RWPE1 (cell line): Measurements from ENCODE around the gene PRKD3.

Experiments used
- CTCF ChIA-PET: fragments of 350-600 bp; sonication (Branson Sonifier 250); formaldehyde crosslinking; extraction: SDS; loops from one replicate; lab custom pipeline; 2021; lab: Yijun Ruan, JAX
- POLR2A ChIA-PET: fragments of 400-600 bp; formaldehyde crosslinking; extraction: SDS; loops from one replicate; lab custom pipeline; 2020; ENCODE audit warnings: antibody characterized with exemption; ENCODE audit not compliant: low non-redundant PET; lab: Yijun Ruan, JAX
- DNase-seq: peaks from one replicate; pipeline ENCODE4 v3.0.0; 2012; ENCODE audit warnings: low spot score
- H3K27ac ChIP-seq: fragments of 450-650 bp; 2 replicates; pipeline ENCODE4 v1.5.1; 2017
- CTCF ChIP-seq: fragments of 450-650 bp; conservative IDR thresholded peaks from 2 replicates; pipeline ENCODE4 v1.5.1; 2017; ENCODE audit warnings: low read depth, mild to moderate bottlenecking

The PRKD3 gene

DNA sequence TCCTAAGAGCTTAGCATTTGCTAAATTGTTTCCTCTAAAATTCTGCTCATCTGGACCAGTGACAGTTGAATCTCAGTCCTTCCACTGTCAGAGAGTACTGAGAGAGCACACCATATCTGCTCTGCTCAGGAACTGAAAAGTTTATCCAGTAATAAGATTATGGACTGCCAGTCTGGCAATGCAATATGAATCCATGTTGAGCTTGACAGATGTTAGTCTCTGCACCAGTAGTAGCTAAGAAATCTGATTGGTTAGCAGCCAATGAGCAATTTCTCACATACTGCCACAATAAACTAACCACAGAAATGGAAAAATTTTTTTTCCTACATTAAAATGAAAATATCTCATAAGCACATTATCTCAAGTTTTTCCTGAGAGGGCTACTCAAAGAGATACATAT, 2.3 kb downstream of the PRKD3 start:
- DNase-seq = no peak
- no peak for TF ChIP-seq CTCF
- ChIA-PET POLR2A (no interaction called here), CTCF (interaction anchor here (0.7 kb wide), 1 partner anchor 555 kb away, joined by 4 read pairs; no protein-coding TSS in a partner anchor)
- H3K27ac ChIP-seq = no peak overlapping the region

GRCh38 chr2:37321029-37321682, 3.5 kb downstream of the PRKD3 start:
- no peak for TF ChIP-seq CTCF

DNA sequence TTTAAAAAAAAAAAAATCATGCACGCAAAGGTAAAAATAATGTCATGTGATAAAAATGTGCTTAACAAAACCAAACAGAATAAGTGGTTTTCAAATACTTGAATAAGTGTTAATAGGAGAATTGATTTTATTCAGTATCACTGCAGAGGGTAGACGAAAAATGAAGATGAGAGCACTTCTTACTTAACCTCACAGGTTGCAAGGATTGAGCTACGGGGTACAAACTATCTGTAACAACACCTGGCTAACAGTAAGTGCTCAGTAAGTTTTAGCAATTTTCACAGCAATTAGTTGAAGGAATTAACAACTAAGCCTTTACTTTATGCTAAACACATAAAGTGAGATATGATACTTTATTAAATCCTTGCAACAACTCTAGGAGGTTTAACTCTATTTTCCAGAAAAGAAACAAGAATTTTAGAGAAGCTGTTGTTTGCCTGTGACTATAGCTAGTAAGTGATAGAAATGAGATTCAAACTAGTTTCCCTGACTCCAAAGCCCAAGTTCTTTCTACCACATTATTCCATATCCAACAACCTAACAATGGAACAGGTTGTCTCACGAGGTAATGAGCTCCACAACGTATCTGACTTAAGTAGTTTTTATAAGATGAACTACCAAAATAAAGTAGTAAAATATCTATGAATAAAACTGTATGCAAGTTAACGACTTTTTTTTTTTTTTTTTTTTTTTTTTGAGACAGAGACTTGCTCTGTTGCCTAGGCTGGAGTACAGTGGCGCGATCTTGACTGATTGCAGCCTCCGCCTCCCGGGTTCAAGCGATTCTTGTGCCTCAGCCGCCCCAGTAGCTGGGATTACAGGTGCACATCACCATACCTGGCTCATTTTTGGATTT, 4.7 kb downstream of the PRKD3 start:
- H3K27ac ChIP-seq = no peak overlapping the region
- ChIA-PET POLR2A (no interaction called here), CTCF (interaction anchor here (0.5 to 0.8 kb wide), 2 partner anchors 355 to 378 kb away, joined by 3 read pairs; no protein-coding TSS in a partner anchor)
- no peak for DNase-seq
- no peak for TF ChIP-seq CTCF

More at GRCh38 chr2:37321029-37321682, 3.5 kb downstream of the PRKD3 start:
- CTCF ChIA-PET = no interaction called here
- no peak overlapping the region for H3K27ac ChIP-seq
- no peak for DNase-seq
- POLR2A ChIA-PET = no interaction called here

- POLR2A ChIA-PET = no interaction called here
- no peak for DNase-seq
- H3K27ac ChIP-seq = no peak overlapping the region
- no peak for TF ChIP-seq CTCF
- CTCF ChIA-PET = interaction anchor here (0.6 to 1.0 kb wide), 2 partner anchors 17 to 35 kb away, joined by 3 read pairs; no protein-coding TSS in a partner anchor
These were observed 6.2 kb downstream of the PRKD3 start for GRCh38 chr2:37318401-37318800.

DNA sequence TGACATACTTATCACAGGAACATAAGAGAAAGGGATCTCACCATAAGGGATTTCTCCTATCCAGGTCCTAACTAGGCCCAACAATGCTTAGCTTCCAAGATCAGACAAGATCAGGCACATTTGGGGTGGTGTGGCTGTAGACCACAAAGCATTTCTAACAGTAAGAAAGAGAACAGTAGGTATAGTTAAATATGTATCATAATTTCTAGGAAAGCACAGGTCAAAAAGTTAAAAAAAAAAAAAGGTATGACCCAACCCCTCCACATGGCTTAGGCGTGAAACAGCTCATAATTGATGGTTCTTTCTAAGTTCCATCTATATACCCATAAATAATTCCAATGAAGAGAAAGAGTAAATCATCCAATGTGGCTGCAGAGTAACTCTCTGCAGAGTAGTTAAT, 6.9 kb downstream of the PRKD3 start:
- TF ChIP-seq CTCF = no peak
- CTCF ChIA-PET = interaction anchor here (0.5 to 0.6 kb wide), 2 partner anchors 11 to 34 kb away, joined by 3 read pairs; no protein-coding TSS in a partner anchor
- no peak overlapping the region for H3K27ac ChIP-seq
- POLR2A ChIA-PET = no interaction called here
- no peak for DNase-seq

- POLR2A ChIA-PET = no interaction called here
- CTCF ChIA-PET = interaction anchor here (0.5 kb wide), 1 partner anchor 28 kb away, joined by 3 read pairs; no protein-coding TSS in a partner anchor
- no peak overlapping the region for H3K27ac ChIP-seq
- no peak for TF ChIP-seq CTCF
- no peak for DNase-seq
These were observed 8.5 kb downstream of the PRKD3 start for GRCh38 chr2:37316181-37316580.
